Panc1 (cell line): ENCODE measurements around the gene QRFP. TPM values are rescaled to one million over a fixed set of nuclear protein-coding genes. Genes with fewer than 3 reads are reported as not detected.

ENCODE experiments used
- ATAC-seq: fragments of 200-7000 bp; cut with Tn5 transposase; 2 replicates; pipeline ENCODE4 v1.9.1; 2020; ENCODE audit warnings: mild to moderate bottlenecking, moderate library complexity
- BruUV-seq: library from RNA; stranded (reverse); fragments of 400-500 nt; replicated peaks from 2 replicates; lab custom pipeline; 2021; lab: Mats Ljungman, UMichigan
- CTCF ChIA-PET: fragments of 300-600 bp; sonication (Branson Sonifier 250); formaldehyde crosslinking; loops from one replicate; lab custom pipeline; 2022; ENCODE audit warnings: antibody characterized with exemption; lab: Charles Lee
- POLR2A ChIA-PET: fragments of 300-600 bp; sonication (Branson Sonifier 250); formaldehyde crosslinking; loops from one replicate; lab custom pipeline; 2022; ENCODE audit warnings: antibody characterized with exemption; lab: Charles Lee
- DNase-seq: peaks from one replicate; pipeline ENCODE4 v3.0.0-alpha.2; 2010; ENCODE audit warnings: low read depth, low spot score
- H3K27ac ChIP-seq: 2 replicates; pipeline ENCODE4 v1.5.1; 2011; ENCODE audit warnings: mild to moderate bottlenecking, low read length, inconsistent platforms
- H3K27me3 ChIP-seq: fragments of 200-500 bp; sonication (Bioruptor generic); 2 replicates; pipeline ENCODE4 v1.6.0; 2014; ENCODE audit warnings: low read length, inconsistent platforms; ENCODE audit not compliant: control insufficient read depth, insufficient read depth
- H3K36me3 ChIP-seq: fragments of 200-500 bp; sonication (Bioruptor generic); 2 replicates; pipeline ENCODE4 v1.5.1; 2014; ENCODE audit warnings: inconsistent platforms, mild to moderate bottlenecking, low read length, moderate library complexity; ENCODE audit not compliant: control insufficient read depth, insufficient read depth
- H3K4me1 ChIP-seq: 2 replicates; pipeline ENCODE4 v1.5.1; 2011; ENCODE audit warnings: inconsistent platforms, mild to moderate bottlenecking, low read length, moderate library complexity; ENCODE audit not compliant: control insufficient read depth, insufficient read depth
- H3K4me3 ChIP-seq, 2 experiments: 2 replicates each; pipeline ENCODE4 v1.5.1; 2011 to 2012; ENCODE audit warnings: low read depth in 2 of 2, low read length in 2 of 2, mild to moderate bottlenecking in 2 of 2, inconsistent platforms in 1 of 2, moderate library complexity in 1 of 2
- H3K9me3 ChIP-seq: fragments of 200-500 bp; sonication (Bioruptor generic); 2 replicates; pipeline ENCODE4 v1.5.1; 2014; ENCODE audit warnings: low read depth, mild to moderate bottlenecking, inconsistent platforms, low read length, moderate library complexity; ENCODE audit not compliant: control insufficient read depth, insufficient read depth
- CTCF ChIP-seq: fragments of 450-650 bp; IDR thresholded peaks from 2 replicates; pipeline ENCODE4 v1.5.1; 2017; ENCODE audit warnings: mild to moderate bottlenecking
- POLR2AphosphoS5 ChIP-seq: IDR thresholded peaks from 2 replicates; pipeline ENCODE4 v1.6.1; 2012; ENCODE audit warnings: mild to moderate bottlenecking, low read depth, low read length, moderate library complexity
- SIN3A ChIP-seq: IDR thresholded peaks from 2 replicates; pipeline ENCODE4 v1.6.1; 2012; ENCODE audit warnings: low read depth, mild to moderate bottlenecking, low read length, moderate library complexity, borderline replicate concordance; ENCODE audit not compliant: insufficient read depth
- TCF7L2 ChIP-seq: IDR thresholded peaks from 2 replicates; pipeline ENCODE4 v1.6.1; 2011; ENCODE audit warnings: mild to moderate bottlenecking, low read depth, low read length, inconsistent platforms
- in situ Hi-C: cut with HindIII; loops from 2 replicates; pipeline ENCODE4 v1.10.0; 2016; ENCODE audit warnings: low sequenced_read_pairs, low pct_unique_long_range_greater_than_20kb
- intact Hi-C: fragments of 100-400 bp; cut with micrococcal nuclease; formaldehyde crosslinking; loops from one replicate; pipeline ENCODE4 v1.10.0; 2022; ENCODE audit not compliant: unreplicated experiment
- total RNA-seq: library from RNA; stranded (reverse); gene quantifications from one replicate; pipeline ENCODE4 v1.2.1, GENCODE V29; 2021; ENCODE audit not compliant: unreplicated experiment
- TF ChIP-seq, protein P1 (sequence below), 2 experiments: IDR thresholded peaks; 2 replicates each; pipeline ENCODE4 v1.6.1; 2011 to 2012; ENCODE audit warnings: low read depth in 2 of 2, control low read depth in 1 of 2, low read length in 1 of 2, mild to moderate bottlenecking in 1 of 2, moderate library complexity in 1 of 2; ENCODE audit not compliant: insufficient read depth in 1 of 2

QRFP gene
- total RNA-seq, 1 experiment from 2014 or later: not detected

DNA sequence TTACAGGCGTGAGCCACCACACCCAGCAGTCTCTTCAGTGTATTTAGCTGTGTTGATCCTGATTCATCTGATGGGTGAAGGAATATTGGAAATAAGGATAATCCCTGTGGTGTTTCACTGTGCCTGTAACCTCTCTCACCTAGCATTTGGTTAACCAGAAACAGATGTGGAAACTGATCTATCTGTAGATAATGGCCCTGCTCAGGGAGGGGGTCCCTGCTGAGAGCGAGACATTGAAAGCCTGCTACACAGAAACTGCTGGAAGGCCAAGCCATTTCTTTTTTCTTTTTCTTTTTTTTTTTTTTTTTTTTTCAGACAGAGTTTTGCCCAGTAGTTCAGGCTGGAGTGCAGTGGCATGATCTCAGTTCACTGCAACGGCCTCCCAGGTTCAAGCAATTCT lies 28.4 kb downstream of the QRFP start:
- in situ Hi-C loops: no loop called here
- intact Hi-C loops: loop anchor here (5.0 kb wide), 1 partner anchor 161 kb away; no protein-coding TSS in a partner anchor
- TF ChIP-seq SIN3A (no peak), CTCF (no peak), TCF7L2 (no peak), POLR2AphosphoS5 (no peak)
- TF ChIP-seq, protein P1, sequence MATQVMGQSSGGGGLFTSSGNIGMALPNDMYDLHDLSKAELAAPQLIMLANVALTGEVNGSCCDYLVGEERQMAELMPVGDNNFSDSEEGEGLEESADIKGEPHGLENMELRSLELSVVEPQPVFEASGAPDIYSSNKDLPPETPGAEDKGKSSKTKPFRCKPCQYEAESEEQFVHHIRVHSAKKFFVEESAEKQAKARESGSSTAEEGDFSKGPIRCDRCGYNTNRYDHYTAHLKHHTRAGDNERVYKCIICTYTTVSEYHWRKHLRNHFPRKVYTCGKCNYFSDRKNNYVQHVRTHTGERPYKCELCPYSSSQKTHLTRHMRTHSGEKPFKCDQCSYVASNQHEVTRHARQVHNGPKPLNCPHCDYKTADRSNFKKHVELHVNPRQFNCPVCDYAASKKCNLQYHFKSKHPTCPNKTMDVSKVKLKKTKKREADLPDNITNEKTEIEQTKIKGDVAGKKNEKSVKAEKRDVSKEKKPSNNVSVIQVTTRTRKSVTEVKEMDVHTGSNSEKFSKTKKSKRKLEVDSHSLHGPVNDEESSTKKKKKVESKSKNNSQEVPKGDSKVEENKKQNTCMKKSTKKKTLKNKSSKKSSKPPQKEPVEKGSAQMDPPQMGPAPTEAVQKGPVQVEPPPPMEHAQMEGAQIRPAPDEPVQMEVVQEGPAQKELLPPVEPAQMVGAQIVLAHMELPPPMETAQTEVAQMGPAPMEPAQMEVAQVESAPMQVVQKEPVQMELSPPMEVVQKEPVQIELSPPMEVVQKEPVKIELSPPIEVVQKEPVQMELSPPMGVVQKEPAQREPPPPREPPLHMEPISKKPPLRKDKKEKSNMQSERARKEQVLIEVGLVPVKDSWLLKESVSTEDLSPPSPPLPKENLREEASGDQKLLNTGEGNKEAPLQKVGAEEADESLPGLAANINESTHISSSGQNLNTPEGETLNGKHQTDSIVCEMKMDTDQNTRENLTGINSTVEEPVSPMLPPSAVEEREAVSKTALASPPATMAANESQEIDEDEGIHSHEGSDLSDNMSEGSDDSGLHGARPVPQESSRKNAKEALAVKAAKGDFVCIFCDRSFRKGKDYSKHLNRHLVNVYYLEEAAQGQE (IDR thresholded peaks at IDR 0.05; ENCODE audit: insufficient read depth in 1 of 2, low read depth in 2 of 2, low read length in 1 of 2): no peak
- Histone ChIP-seq H3K4me3 (no peak overlapping the region), H3K36me3 (no peaks in the 10 kb centered on the region), H3K4me1 (no peaks in the 10 kb centered on the region; the same call in 1 of the 2 replicates), H3K9me3 (no peaks in the 10 kb centered on the region), H3K27ac (no peak overlapping the region), H3K27me3 (no peaks in the 10 kb centered on the region)
- no TSS peak for BruUV-seq
- ATAC-seq (no peak), DNase-seq (no peak)
- CTCF ChIA-PET: interaction anchor here (0.7 kb wide), 1 partner anchor 179 kb away, joined by 5 read pairs; no protein-coding TSS in a partner anchor
- POLR2A ChIA-PET: no interaction called here

DNA sequence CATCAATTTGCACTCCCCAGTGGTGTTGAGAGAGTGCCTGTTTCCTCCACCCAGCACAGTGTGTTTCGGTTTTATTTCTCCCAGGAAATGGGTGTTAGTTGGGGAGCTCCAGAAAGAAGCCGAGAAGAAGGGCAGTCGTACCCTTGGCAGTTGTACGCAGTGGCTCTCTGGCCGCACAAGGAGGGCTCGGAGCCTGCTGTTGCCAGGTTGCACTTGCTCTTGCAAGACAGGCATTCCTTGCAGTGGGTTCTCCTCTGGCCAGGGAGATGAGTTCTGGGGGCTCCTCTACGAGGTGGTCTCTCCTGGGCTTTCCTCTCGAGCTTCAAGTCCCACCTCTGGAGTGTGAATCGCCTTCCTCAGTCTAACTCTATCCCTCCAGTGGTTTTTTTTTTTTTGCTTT lies 29.1 kb downstream of the QRFP start:
- Histone ChIP-seq H3K4me1 (no peaks in the 10 kb centered on the region; the same call in none of the 2 replicates), H3K4me3 (no peak overlapping the region), H3K9me3 (no peaks in the 10 kb centered on the region), H3K27me3 (no peaks in the 10 kb centered on the region), H3K27ac (no peak overlapping the region), H3K36me3 (no peaks in the 10 kb centered on the region)
- in situ Hi-C loops: no loop called here
- CTCF ChIA-PET: interaction anchor here (0.7 kb wide), 1 partner anchor 179 kb away, joined by 5 read pairs; no protein-coding TSS in a partner anchor
- DNase-seq (no peak), ATAC-seq (no peak)
- BruUV-seq: no TSS peak
- intact Hi-C loops: loop anchor here (5.0 kb wide), 1 partner anchor 160 kb away; no protein-coding TSS in a partner anchor
- no peak for TF ChIP-seq CTCF
- TF ChIP-seq TCF7L2: no peak
- TF ChIP-seq, protein P1 (IDR thresholded peaks at IDR 0.05; ENCODE audit: insufficient read depth in 1 of 2, low read depth in 2 of 2, low read length in 1 of 2): no peak
- no peak for TF ChIP-seq POLR2AphosphoS5
- no peak for TF ChIP-seq SIN3A
- POLR2A ChIA-PET: no interaction called here
